Activated naive CD8-positive, alpha-beta T cell treated with anti-CD3 and anti-CD28 coated beads, Interleukin-2, amount 50 U/mL, for 16 hours (primary cell): Measurements from ENCODE around the gene CPN2.

Experiments used
- DNase-seq: peaks from one replicate; pipeline ENCODE4 v3.0.0-alpha.2; 2020; ENCODE audit warnings: low read depth, low spot score

Gene CPN2

DNA sequence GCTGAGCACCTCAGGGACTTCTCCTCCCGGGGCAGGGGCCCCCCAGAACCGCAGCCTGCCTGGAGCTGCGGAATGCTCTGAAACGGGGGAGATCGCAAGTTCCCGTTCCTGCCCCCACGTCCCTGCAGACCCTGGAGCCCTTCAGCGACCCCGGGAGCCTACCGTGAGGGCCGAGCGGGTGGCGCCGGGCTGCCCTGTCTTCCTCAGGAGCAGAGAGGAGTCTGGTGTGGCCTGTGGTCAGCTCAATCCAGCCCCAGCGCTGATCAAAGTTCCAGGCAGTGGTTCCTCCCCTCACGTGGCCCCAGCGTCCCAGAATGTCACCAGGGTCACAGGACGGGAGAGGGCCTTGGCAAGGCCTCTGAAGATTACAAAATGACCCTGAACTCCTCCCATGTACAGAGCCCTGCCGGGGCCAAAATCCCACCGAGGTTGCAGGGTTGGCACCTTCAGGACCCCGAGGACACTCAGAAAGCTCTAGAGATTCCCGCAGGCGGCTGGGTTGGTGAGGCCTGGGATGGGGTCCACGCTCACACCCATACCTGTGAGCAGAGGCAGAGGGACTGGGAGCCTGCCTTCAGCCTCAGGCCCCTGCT is at the start of gene CPN2:
CPN2 (minus strand) TSS at position 249 of the 593 bp plus-strand sequence. CDS start 8,626 bp downstream, outside the sequence.
- DNase-seq, result no peak

GRCh38 chr3:194399874-194400411 is 48.8 kb upstream of the CPN2 start:
- DNase-seq, result no peak

- DNase-seq, result no peak
These were observed 48.0 kb upstream of the CPN2 start, which contains the start of gene GP5 for GRCh38 chr3:194399166-194399565. Gene GP5, minus strand, starts transcription at chr3:194399266. Its CDS starts 984 bp downstream, at chr3:194398282.

DNA sequence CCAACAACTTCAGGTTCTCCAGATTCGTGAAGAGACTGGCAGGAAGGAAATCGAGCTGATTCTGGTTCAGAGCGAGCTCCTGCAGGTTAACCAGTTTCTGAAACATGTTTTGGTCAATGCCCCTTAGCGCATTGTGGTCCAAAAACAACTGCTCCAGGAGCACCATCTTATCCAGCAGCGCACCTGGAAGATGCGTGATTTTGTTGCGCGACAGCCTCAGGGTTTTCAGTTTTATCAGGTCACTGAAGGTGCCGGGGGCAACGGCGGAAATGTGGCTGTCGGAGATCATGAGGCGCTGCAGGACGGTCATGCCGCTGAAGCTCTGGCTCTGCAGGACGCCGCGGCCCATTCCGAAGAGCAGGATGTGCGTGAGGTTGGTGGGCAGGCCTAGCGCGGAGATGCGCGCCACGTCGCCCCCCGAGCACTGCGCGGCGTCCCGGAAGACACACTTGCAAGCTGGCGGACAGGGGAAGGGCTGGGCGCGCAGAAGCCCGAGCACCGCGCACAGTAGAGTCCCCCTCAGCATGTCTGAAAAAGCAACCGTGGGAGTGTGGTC is 46.7 kb upstream of the CPN2 start:
- DNase-seq, result no peak

DNA sequence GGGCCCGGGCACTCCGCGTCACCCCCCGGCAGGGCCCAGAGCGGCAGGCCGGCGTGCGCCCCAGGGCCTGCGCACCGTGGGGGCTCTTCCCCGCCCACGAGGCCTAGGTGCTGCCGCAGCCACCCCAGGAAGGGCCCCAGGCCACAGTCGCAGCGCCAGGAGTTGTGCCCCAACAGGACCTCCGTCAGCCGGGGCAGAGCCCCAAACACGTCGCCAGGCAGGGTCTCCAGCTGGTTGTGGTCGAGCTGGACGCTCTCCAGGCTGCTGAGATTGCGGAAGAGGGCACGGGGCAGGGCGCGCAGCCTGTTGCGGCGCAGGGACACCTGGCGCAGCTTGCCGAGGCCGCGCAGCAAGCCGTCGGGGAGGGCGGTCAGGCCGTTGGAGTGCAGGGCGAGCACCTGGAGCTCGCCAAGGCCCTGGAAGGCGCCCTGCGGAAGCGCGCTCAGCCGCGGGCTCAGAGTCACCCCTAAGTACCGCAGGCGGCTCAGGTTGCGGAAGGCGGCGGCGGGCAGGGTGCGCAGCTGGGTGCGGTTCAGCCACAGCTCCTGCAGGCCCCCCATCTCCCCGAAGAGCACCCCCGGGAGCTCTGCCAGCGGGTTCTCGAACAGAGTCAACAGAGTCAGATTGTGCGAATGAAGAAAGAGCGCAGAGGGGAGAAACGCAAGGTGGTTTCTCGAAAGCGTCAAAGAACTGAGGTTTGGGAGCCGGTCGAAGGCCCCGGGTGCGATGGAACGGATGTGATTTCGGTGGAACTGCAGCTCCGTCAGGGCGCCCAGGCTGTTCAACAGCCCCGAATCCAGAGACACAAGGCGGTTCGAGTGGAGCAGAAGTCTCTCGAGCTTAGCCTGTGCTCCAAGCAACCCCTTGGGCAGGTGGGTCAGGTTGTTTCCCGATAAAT is 46.0 kb upstream of the CPN2 start:
- DNase-seq, result no peak

- no peak for DNase-seq
These were observed 45.4 kb upstream of the CPN2 start for GRCh38 chr3:194396539-194396858.

GRCh38 chr3:194395778-194396538 is 44.8 kb upstream of the CPN2 start:
- peak; percentile 23 for DNase-seq

DNA sequence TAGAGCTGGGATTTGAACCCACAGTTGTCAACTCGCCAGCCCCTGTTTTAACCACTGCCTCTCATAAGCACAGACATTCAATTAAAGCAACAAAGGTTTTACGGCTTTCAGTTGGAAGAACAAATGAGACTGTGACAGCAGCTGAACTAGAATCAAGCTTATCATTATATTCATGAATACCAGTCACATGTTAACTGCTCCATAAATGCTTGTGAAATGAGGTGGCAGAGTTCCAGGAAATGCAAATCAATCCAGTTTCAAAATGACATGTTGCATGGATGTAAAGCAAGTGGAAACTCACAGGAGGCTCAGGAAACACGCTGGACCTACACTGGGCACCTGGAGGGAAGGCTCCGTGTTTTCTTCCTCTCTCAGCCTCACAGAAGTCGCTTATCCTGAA is 44.1 kb upstream of the CPN2 start:
- no peak for DNase-seq

DNA sequence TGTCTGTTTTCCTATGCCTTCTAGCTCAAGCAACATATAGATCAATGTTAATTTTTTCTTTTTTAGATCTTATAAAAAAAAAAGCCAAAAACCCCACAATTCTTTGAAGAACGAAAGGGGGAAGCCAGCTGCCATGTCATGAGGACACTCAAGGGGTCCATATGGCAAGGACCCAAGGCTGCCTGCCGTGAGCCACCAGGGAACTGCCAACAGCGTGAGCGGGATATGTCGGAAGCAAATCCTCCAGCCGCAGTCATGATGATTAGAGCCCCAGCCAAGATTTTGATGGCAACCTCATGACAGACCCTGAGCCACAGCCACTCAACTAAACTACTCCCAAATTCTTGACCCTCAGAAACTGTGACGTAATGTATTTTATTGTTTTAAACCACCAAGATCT is 41.4 kb upstream of the CPN2 start:
- no peak for DNase-seq

GRCh38 chr3:194390835-194391234 is 39.7 kb upstream of the CPN2 start:
- no peak for DNase-seq

- DNase-seq, result no peak
These were observed 38.1 kb upstream of the CPN2 start for GRCh38 chr3:194389269-194389668.

- DNase-seq, result no peak
These were observed 36.8 kb upstream of the CPN2 start for GRCh38 chr3:194387926-194388418.

- DNase-seq, result no peak
These were observed 36.1 kb upstream of the CPN2 start for GRCh38 chr3:194387276-194387675.

GRCh38 chr3:194386648-194387047 is 35.5 kb upstream of the CPN2 start:
- no peak for DNase-seq

DNA sequence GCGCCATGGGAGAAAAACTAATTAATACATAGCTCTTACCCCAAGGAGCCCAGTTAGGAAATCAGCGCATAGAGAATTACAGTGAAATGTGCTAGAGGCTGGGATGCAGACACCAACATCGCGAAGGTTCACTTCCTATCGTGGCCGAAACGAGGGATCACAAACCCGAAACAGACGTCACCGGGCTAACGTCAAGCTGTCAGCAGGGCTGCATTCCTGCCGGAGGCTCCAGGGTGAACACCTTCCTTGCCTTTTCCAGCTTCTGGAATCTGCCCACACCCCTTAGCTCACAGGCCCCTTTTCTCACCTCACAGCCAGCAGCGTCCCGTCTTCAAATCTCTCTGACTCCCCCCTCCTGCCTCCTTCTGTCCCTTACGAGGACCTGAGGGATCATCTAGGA is 34.9 kb upstream of the CPN2 start:
- no peak for DNase-seq

DNA sequence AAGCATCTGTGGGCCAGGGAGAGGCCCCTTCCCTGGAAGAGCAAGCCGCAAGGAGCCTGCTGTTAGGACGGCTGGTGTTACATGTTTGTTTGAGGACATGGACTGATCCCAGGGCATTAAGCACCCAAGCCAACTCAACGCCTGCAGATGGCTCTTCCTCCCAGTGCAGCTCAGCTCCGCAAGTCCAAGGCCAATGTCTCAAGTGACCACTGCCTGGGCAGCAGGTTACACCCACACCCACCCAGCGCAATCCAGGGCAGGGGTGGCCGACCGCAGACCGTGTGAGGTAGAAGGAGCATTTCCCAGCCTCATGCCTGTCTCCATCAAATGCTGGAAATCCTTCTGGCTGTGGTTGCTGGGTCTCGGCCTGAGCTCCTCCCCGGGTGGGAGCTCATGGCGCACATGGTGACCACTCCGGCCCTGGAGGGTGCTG is 33.5 kb upstream of the CPN2 start:
- no peak for DNase-seq

DNA sequence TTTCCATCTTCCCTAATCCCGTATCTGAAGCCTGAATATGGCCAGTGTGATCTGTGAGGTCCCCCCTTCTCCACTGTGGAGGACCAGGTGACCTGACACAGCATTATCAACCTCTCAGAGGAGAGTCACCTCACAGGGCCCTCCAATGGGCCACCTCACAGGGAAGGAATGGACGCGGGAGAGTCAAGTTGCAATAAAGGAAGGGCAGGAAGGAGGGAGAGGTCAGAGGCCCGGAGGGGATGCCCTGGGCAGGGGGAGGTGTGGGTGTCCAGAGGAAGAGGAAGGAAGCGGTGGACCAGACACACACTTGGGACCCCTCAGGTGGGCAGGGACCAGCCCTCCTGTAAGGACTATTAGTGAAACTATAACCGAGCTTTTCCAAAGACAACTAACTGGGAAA is 33.0 kb upstream of the CPN2 start:
- DNase-seq, result no peak

DNA sequence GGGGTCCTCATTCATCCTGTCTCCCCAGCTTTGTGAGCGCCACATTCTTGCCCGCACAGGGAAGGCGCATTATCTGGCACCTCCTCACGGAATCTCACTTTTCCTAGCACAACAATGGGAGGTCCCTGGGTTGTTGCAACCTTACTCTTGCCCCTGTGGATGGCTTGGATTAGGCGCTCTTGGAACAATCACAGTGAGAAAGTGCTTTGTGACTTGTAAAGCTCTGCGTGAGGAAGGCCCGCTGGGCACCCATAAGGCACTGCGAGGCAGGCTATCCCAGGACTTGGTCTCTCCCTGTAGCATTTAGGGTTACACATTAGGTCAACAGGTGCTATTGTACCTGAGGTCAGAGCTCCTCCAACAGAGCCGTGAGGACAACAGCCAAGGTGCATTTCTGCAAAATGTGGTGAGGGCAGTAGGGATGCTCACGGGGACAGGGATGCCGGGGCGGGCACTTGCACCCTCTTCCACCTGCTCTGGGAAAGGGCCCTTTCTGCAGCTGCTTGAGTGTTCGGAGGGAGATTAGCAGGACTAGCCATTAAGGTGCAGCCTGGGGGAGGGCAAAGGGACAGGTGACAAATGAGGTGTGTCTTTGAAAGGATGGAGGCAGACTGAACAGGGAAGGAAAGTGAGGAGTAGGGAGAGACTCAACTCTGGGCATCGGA is 32.3 kb upstream of the CPN2 start:
- DNase-seq, result no peak

DNA sequence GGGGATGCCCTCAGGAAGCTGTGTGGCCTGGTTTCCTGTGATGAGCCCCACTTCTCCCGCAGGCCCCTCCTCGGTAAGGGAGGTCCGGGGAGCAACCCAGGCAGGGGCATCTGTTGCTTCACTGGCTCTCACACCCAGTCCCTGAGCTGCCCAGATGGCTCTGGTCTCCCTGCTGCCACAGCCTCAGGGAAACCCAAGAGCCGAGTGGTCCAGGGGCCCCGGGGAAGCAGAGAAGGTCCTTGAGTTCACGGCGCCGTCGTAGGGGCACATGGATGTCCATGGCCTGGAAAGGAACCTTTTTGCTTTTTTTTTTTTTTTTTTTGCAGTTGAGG is 31.7 kb upstream of the CPN2 start:
- no peak for DNase-seq

- DNase-seq, result no peak
These were observed 31.2 kb upstream of the CPN2 start for GRCh38 chr3:194382196-194382891.

GRCh38 chr3:194381460-194381875 is 30.3 kb upstream of the CPN2 start:
- no peak for DNase-seq
